Astrocyte of the spinal cord (primary cell): Measurements from ENCODE around the gene ERG.
A peak's percentile ranks its signal among the peaks of the same experiment; 100 is the strongest.

Experiments used
- DNase-seq: peaks from one replicate; pipeline ENCODE4 v3.0.0; 2011; ENCODE audit warnings: low read depth, low spot score
- H3K4me3 ChIP-seq: 2 replicates; pipeline ENCODE4 v1.5.1; 2011; ENCODE audit warnings: low read depth, mild to moderate bottlenecking, low read length, moderate library complexity
- in situ Hi-C: cut with HindIII; loops from 2 replicates; pipeline ENCODE4 v1.10.0; 2017; ENCODE audit warnings: low sequenced_read_pairs
- TF ChIP-seq, protein P1 (sequence below): IDR thresholded peaks from 2 replicates; pipeline ENCODE4 v1.5.1; 2012; ENCODE audit warnings: low read depth, mild to moderate bottlenecking, low read length, inconsistent platforms

ERG gene

DNA sequence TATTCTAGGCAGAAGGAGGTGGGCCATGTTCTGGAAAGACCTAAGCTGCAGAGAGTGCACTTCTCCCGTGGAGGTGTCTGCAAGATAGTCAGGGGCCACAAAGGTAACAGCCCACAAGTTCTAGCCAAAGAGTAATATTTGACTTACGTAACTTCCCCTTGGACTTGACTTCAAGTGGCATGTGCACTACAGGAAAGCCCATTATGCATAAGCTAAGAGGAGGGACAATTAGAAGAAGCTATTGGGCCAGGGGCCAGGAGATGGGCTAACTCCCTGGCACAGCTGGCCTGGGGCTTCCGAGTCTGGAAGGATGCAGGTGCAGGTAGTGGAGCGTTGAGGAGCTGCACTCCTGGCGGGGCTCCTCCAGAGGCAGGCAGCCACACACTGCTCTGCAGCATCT lies 58.3 kb downstream of the ERG start:
- TF ChIP-seq, protein P1, sequence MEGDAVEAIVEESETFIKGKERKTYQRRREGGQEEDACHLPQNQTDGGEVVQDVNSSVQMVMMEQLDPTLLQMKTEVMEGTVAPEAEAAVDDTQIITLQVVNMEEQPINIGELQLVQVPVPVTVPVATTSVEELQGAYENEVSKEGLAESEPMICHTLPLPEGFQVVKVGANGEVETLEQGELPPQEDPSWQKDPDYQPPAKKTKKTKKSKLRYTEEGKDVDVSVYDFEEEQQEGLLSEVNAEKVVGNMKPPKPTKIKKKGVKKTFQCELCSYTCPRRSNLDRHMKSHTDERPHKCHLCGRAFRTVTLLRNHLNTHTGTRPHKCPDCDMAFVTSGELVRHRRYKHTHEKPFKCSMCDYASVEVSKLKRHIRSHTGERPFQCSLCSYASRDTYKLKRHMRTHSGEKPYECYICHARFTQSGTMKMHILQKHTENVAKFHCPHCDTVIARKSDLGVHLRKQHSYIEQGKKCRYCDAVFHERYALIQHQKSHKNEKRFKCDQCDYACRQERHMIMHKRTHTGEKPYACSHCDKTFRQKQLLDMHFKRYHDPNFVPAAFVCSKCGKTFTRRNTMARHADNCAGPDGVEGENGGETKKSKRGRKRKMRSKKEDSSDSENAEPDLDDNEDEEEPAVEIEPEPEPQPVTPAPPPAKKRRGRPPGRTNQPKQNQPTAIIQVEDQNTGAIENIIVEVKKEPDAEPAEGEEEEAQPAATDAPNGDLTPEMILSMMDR: no peak
- in situ Hi-C loops: no loop called here
- no peak overlapping the region for H3K4me3 ChIP-seq
- DNase-seq: no peak

DNA sequence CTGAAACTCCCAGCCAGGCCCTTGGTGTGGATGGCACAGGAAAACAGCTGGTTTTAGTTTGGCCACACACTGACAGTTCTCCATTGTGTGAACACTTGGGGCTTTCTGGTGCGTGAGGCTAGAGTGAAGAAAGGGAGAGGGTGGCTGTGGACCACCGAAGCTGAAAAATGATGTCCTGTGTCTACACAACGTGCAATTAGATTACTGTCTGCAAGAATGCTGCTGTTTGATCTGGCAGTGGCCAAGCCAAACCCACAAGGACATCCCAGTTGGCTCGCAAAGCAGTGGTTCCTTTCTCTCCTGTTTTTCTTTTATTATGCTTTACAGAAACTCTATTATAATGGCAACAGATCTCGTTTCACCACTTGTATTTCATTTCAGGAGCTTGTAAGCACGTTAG lies 58.9 kb downstream of the ERG start:
- in situ Hi-C loops: no loop called here
- TF ChIP-seq, protein P1: no peak
- DNase-seq: peak; percentile 55
- H3K4me3 ChIP-seq: no peak overlapping the region

DNA sequence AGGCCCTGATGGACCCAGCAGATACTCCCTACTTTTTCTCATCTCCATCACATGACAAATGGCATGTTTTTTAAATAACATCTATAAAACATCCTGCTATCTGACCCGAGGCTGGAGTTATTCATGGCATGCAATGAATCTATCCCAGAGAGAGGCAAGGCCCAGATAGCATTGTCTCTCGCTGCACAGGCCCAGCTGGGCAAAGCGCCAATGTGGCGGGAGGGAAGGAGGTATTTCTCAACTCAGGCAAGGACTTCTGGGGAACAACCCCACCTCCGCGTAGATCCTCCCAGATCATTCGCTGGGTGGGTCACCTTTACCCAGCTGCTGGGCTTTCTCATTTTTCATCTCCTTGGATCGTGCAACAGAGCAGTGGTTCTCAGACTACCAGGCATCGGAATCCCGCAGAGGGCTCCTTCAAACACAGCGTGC lies 59.8 kb downstream of the ERG start:
- in situ Hi-C loops: no loop called here
- DNase-seq: peak; percentile 72
- TF ChIP-seq, protein P1: no peak

DNA sequence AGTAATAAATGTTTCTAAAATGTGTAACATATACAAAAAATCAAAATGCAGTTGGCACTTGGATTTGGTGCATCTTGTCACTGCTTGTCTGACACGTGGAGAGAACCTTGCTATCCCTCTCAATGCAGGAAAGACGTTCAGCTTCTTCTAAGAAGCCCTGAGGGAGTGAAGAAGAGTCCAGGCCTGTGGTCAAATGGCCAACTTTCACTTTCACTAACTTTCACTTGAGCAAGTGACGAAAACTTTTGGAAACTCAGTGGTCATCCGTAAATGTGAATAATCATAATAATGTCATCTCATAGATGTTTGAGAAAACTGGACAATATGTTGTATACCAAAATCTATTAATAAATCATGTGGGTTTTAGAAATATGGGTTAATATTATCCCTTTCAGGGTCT lies 61.9 kb downstream of the ERG start:
- in situ Hi-C loops: no loop called here
- TF ChIP-seq, protein P1: no peak
- no peak overlapping the region for H3K4me3 ChIP-seq
- no peak for DNase-seq

More for the DNA sequence above, 59.8 kb downstream of the ERG start:
- no peak overlapping the region for H3K4me3 ChIP-seq

DNA sequence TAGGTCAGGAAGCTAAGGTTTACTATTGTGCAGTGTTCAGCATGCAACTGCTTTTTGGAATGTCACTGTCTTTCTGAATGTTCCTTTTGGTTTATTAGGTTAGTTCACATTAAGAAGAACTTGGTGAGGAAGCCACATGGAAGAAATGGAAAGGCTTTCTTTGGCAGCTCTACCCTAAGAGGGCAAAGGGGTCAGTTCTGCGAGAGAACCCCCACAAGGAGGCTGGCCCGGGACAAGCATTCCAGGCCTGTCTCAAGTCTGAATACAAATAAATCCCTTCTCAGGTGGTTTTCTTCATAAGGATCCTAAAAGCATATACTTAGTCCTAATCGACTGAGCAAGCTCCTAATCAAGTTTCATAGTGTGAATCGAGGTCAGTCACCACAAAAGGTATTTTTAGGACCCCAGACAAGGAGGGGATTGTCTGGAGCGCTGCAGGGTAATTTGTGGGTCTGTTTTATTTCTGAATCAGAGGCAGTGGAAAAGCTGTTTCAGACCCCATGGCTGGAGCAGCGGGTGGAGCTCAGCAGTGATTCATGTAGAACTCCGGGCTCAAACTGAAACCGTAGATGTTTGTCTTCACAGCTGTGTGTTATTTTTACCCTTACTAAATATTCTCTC lies 63.3 kb downstream of the ERG start:
- TF ChIP-seq, protein P1: no peak
- H3K4me3 ChIP-seq: peak overlapping the region; percentile 14
- DNase-seq: peak; percentile 90
- in situ Hi-C loops: no loop called here

DNA sequence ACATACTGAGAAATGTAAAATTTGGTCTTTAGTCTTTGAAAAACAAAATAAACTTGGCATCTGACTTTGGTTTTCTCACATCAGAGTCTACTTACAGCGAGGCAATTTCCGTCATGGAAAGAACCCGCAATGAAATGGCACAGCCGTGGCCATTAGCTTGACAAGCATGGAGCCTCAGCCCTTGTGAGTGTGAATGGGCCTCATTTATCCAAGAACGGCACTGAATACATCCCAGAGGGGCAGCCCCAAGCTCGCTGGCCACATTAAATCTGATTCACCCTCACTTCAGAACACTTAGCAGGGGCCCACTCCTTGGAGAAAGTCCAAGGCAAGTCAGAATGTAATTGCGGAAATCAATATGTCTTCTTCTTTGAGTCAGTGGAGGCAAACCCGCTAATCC lies 64.8 kb downstream of the ERG start:
- TF ChIP-seq, protein P1: no peak
- in situ Hi-C loops: no loop called here
- peak; percentile 40 for DNase-seq
- no peak overlapping the region for H3K4me3 ChIP-seq
